ENCODE measurements around the gene VWA3B. TPM values are rescaled to one million over a fixed set of nuclear protein-coding genes. Genes with fewer than 3 reads are reported as not detected.
"Not testable (repeated sequence)": the region's sequence is repeated elsewhere in the genome, so short reads cannot be mapped to it uniquely, and the experiment has no call there.

Gene VWA3B
- polyA plus RNA-seq, 1 donor = 1.0 TPM

DNA sequence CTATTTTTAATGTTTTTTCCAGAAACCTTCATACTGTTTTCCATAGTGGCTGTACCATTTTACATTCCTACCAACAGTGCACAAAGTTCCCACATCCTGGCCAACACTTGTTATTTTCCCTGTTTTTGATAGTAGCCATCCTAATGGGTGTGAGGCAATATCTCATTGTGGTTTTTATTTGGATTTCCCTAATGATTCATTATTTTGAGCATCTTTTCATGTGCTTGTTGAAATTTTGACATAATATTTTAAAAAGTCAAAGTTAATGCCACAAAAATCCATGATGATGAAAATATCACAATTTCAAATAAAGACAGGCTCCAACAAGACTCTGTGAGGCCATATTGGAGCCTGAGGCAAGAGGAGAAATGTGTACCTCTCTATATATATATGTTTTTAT lies 50.2 kb downstream of the VWA3B start:
- DNase-seq = no peak

DNA sequence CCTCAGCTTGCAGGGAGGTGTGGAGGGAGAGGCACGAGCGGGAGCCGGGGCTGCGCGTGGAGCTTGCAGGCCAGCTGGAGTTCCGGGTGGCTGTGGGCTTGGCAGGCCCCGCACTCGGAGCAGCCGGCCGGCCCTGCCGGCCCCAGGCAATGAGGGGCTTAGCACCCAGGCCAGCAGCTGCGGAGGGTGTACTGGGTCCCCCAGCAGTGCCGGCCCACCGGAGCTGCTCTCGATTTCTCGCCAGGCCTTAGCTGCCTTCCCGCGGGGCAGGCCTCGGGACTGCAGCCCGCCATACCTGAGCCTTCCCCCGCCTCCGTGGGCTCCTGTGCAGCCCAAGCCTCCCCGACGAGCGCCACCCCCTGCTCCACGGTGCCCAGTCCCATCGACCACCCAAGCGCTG lies 52.0 kb downstream of the VWA3B start:
- not testable (repeated sequence) for DNase-seq

DNA sequence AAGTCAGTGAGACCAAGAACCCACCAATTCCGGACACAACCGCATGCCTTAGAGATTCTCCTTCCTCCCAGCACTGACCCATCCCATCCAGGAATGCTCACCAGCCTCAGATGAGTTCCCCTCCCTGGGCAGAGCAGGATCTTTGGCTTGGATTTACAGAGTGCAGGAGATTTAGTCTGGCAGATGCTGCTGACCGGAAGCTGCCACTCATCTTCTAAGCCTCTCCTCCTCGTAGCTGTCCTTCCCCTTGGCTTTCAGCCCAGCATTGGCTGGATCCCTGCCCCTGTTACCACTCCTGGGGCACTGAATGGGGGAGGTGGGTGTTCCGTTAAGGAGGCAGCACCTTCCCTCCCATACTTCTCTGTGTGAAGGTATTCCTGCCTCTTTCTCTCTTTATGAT lies 53.2 kb downstream of the VWA3B start:
- no peak for DNase-seq

DNA sequence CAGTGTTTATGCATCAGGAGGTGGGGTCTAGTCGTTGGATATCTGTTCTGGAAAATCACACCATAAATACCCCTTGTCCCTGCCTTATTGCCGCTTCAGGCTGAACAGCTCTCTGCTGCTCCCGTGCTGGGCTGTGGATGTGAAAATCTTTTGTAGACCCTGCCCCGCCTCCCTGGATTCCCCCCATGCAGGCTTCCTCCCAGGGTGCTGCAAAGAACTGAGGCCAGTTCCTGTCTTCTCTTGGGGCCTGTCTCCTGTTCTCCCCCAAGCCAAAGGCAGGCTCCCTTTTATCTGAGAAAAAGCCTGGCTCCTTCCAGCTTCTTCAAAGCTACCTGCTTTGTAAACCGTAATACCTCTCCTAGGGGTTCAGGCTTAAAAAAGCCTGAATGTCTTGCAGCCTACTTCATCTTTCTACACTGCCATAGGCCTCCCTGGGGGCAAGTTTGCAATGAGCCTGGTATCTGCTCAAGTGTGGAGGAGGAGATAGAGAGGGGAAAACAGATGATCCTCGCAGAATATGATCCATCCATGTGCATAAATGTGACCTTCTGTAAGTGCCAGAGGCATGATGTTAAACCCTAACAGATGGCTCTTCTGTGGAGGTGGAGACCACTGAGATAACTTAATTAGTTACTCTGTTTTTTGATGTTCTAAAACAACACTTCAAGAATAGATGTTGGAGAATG lies 55.3 kb downstream of the VWA3B start:
- DNase-seq = no peak

DNA sequence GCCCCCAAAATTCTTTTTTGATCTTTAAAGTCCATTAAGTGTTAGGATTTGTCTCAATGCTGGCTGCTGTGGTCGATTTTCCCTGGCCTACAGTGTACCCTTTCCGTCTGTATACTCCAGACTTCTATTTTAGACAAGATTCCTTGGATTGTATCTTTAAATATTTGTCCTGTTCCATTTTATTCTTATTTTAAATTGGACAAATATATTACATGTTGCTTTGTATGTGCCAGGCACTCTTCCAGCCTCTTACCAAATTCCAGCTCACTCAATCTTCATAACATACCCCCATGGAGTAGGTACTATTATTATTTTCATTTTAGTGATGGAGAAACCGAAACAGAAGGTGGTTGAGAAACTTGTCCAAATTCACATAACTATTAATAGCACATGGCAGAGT lies 58.1 kb downstream of the VWA3B start:
- no peak for DNase-seq

DNA sequence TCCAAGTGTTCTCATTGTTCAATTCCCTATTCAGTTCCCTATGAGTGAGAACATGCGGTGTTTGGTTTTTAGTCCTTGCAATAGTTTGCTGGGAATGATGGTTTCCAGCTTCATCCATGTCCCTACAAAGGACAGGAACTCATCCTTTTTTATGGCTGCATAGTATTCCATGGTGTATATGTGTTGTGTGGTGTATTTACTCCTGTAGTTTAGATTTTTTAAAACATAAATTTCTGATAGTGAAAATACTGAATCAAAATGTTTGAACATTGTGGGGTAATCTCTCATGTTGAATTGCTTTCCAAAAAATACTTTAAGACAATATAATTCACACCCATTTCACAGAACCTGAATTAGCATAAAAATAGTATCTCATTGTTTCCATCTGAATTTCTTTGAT lies 60.9 kb downstream of the VWA3B start:
- DNase-seq = not testable (repeated sequence)

DNA sequence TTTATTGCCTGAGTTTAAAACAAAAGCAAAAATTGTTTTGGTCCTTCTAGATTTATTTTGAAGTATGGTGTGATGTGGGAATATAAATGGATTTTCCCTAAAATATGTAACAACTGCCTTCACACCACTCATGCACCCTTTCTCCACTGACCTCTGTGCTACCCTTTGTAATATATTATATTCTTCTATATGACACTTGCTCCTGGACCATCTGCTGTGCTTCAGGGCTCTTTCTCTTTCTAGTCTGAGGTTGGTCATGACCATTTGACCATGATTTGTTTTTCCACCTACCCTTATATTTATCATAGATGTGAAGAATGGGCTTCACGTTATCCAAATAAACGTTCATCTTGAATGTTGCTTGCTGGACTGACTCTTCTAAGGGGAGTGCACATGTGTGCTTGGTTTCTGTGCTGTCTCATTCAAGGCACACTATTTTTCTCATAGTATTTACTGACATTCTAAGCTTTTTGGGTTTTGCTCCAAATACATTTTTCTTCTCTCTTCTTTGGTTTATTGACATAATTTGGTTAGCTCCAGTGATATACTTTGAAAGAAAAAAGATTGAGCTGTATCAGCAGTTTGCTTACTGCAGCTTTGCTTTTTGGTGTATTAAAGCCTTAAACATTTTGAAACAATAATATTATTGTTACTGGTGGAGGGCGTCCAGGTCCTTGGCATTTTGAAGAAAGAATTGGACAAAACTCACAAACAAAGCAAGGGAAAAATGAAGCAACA lies 61.8 kb downstream of the VWA3B start:
- no peak for DNase-seq

DNA sequence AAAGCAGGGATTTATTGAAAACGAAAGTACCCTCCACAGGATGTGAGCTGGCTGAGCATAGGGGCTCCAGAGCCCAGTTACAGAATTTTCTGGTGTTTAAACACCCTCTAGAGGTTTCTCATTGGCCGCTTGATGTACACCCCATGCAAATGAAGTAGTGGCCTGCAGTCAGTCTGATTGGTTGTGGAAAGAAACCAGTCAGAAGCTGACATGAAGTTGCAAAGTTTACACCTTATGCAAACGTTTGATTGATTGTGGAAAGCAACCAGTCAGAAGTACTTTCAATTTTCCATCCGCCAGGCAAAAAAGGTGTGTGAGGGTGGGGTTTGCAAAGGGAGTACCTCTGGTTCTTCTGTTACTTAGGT lies 62.3 kb downstream of the VWA3B start:
- DNase-seq = peak; percentile 23

DNA sequence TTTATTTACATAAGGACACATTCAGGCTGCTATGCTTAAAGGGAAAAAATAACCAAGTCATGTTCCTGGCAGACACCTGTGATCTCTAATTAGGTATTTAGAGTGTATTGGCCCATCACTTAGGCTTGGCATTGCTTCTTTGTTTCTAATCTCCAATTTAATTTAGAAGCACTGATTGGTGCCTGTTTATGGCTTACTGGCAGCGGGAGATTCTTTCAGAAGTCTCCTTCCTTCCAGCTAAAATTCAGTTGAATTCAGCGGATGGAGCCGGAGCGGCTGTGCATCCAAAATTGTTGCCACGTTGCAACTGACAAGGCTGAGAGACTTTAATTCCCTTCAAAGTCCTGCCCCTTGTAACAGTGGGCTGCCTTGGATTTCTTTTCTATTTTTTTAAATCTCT lies 66.5 kb downstream of the VWA3B start:
- no peak for DNase-seq

DNA sequence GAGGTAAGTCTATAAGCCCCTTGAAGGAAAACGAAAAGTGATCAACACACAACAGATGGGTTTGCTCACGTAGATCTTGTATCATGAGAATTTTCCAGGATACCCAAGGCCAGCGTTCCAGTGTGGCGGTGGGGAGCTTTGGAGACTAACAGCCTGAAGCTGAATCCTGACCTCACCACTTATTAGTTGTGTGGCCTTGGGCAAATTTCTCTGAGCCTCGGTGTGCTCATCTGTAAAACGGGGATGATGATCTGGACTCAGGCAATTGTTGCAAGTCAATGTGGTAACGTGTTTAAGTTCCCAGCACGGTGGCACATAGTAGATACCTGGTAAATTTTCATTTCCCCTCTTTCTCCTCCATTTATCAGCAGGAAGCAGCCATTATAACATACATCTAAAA lies 68.3 kb downstream of the VWA3B start:
- no peak for DNase-seq

DNA sequence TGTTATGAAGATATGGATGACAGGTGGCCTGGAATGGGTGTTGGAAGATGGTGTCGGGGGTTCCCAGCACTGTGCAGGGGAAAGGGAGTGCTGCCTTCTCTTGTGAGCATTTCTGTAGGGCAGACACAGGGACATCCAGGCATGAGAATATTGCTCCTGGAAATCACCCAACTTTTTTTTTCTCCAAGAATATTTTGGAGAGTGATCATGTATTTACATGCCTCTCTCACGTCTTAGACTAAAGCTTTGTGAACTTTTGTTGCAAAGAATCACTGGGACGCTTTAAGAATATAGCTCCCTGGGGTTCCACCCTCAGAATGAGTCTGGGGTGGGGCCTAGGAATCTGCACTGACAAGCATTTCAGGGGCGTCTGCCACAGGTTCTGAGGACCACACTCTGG lies 68.7 kb downstream of the VWA3B start:
- DNase-seq = no peak

DNA sequence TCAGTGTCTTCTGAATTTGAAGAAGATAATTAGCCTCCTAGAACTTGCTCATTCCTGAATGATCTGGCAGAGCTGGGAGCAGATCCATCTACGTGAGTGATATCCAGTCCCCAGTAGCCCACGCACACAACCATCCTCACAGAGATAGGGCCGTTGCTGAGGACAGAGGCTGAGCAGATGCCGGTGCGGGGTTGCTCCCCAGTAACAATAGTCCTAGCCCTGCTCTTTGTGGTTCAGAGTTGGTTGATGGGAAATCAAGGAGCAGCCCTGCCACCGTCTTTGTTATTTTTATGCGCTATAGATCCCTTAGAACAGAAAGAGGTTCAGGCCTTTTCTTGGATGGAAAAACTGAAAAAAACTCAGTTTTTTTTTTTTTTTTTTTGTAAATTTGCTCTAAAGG lies 69.3 kb downstream of the VWA3B start:
- no peak for DNase-seq

DNA sequence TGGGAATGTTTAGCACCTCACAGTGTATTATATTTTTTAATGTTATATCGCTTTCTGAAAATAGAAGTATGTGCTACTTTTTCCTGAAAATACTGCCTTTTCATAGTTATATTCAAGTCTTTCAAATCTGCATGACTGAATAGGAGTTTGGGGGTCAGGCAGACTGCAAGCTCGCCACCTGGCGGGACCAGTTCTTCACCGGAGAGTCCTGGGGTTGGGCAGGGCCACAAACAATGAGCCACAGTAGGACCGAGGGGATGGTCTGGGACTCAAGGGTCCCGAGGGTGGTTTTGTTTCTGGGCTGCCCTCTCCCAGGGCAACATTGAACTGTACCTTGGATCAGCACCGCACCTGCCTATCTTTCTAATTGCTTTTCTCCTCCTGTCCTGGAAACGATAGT lies 70.6 kb downstream of the VWA3B start:
- no peak for DNase-seq

DNA sequence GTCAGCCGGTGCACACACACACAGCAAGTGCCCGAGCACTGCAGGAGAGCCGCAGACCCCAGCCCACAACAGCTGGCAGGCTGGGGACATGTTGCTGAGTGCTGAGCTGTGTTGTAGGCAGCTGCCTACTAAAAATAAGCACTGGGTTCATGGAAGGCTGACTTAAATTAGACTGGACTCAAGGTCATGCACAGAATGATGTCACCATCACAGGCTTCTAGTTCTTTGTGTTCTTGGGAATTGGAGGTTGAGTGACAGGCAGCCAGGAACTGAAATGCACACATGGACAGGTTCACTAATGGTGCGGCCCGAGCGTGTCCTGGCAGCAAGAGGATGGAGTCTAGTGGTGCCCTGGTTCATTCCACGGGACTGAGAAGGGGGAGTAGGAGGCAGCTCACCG lies 71.3 kb downstream of the VWA3B start:
- DNase-seq = peak; percentile 38

DNA sequence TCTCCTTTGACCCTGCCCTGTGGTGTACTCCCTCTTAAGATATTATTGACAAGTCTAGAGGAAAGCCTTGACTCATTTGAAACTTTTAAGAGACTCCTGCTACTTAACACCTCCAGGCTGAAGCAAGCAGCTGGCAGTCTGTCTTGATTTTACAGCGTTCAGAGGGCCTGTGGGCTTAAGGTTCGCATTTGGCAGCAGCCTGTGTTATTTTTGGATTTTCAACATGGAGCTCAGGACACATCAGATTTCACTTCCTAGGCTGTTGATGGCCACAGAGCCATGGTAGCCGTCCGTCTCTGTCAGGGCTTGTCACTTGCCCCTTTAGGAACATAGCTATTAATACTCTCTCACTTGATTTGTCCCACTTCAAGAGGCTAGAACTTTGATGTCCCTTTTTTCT lies 73.6 kb downstream of the VWA3B start:
- peak; percentile 45 for DNase-seq

DNA sequence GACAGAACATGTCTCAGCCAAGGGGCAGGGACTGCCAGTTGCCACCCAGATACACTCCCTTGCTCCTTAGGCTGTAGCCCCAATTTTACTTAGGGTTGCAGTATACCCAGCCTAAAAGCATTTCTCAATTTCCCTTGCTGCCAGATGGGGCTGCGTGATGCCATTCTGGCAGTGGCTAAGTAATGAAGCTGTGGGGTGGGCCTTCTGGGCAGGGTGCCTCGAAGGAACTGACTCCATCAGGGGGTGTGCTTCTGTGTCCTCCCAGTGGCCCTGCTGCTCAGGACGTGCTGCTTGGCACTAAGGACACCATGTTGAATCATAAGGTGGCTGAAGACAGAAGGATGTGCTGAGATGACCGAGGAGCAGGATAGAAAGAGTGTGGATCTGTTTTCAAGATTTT lies 74.2 kb downstream of the VWA3B start:
- no peak for DNase-seq

DNA sequence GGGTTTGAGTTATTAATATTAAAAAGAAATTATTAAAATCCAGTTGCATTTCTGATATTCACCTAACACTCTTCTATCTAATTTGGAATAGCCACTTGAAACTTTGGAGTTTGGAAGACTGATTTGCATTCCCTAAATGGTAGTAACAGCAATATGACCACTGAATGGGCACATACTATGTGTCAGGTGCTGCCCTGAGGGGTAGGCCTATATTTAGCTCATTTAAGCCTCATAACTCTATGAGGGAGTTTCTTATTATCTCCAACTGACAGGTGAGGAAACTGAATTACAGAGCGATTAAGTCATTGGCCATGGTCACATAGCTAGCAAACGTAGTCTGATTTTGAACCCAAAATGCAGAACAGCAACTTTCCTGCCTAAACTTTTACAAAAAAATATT lies 77.3 kb downstream of the VWA3B start:
- no peak for DNase-seq

DNA sequence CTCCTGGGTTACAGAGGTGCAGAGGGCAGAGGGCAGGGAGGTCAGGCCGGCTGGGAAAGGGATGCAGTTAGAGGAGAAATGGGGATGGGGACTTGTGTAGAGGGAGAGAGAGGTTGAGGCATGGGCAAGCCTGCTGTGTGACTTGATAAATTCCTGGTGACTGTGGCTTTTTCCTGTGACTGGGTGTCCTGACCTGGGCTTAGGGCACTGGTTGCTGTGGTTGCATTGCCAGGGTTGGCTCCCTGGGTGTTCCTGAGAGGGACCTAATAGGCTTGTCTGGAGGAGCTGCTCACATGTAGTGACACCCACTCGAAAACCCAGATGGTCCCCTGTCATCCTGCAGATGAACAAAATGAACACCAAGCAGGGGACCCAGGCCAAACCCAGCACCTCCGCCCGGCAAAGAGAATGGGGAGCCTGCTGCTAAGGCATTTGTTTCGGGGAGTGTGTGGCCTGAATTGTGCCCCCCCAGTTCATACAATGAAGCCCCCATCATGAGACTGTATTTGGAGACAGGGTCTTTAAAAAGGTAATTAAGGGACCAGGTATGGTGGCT lies 78.6 kb downstream of the VWA3B start:
- DNase-seq = no peak

DNA sequence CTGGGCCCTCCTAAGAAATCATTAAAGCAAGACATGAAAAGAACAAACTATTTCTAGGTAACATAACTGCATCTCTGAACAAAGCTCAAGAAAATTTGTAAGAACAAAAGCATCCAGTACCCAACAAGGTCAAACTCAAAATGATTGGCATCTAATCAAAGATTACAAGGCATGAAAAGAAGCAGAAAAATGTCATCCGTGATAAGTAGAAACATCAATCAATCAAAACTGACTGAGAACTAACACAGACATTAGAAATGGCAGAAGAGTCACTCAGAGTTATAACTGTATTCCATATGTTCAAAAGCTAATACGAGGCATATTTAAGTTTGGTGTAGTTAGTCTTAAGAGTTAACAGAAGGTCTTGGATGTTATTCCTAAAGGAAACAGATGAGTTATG lies 80.9 kb downstream of the VWA3B start:
- DNase-seq = no peak

DNA sequence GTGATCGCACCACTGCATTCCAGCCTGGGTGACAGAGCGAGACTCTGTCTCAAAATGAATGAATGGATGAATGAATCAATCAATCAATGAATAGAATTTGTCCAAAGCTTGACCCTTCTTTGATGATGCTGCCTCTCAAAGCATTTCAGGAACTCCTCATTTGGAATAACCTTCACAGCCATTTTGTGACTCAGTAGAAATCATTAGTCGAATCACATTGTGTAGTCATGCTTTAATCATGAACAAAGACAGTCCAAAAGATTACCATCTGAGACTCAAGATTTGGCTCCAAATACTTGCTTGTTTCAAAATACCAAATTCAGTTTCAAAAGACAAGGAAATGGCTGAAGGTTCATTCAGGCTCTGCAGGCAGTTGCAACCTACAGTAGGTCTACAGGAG lies 83.1 kb downstream of the VWA3B start:
- no peak for DNase-seq

DNA sequence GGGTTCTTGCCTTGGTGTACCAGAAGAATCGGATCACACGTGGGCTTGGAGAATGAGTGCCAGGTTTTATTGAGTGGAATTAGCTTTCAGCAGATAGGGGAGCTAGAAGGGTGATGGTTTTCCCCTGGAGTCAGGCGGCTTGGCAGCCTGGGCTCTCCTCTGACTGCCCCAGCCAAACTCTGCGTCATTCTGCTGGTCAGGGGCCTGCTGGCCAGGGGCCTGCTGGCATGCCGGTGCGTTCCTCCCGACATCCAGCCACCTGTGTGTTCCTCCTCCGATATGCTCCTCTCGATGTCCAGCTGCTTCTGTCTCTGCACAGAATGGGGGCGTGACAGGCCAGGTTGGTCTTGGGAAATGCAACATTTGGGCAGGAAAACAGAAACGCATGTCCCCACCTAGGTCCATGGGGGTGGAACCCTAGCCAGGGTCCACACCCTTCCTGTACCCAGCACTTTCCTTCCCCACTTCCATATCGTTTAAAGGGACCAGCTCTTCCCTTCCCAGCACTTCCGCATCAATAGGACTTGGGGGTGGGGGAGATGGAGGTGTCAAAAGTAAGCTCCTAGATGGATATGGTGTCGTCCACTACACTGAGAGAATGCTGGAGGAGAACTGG lies 85.3 kb downstream of the VWA3B start:
- no peak for DNase-seq

DNA sequence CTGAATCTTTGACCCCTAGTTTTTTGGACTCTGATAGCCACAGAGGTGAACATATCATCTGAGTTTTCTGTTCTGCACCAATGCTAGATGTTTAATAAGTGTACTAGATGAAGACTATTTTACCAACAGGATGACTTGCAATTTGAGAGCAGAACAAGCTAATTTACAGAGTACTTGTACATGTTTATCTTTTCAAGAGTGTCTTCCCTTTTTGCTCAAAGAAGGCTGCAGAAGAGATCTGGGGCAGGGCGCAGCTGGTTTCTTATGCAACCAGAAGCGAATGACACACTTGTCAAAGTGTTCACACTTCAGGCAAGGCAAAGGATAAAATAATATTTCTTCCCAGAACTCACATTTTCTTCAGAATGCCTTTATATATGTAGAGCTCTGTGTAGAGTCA lies 86.0 kb downstream of the VWA3B start:
- no peak for DNase-seq

DNA sequence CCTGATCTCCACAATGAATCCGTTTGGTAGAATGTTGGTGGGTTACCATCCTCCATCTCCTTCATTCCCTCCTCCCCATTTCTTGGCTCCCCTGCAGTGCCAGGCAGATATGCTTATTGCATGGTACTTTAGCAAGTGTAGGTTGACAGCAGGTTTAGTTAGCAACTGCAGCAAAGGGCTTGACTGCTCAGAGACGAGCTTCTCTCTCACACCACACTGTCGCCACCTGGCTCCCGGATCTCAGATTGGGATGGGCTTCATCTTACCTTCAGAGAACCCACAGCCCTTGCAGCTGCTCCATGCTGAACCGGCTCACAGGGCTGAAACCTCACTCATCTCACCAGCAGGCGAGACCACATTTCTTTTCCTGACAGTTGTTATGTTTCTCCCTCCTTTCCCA lies 88.8 kb downstream of the VWA3B start:
- no peak for DNase-seq

DNA sequence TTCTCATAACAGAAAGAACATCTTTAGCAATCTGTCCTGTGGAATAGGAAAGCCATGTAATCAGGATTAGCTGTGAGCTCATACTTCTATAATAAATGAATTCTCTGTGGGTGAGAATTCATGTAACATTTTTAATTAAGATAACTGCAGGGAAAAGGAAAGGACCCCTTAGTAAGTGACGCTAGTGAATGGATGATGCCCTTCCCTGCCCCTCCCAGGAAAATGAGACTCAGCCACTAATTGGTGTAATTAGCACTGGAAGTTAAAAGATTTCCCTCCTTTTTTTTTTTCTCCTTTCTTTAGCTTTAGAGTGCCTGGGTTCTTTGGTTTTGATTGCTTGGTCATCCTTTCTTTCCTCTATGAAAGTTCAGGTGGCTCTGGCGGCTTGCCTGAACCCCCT lies 90.3 kb downstream of the VWA3B start:
- DNase-seq = no peak

Data from hindlimb muscle (tissue), 1 donor.